ENCODE data around the gene PCMT1. TPM values are rescaled to one million over a fixed set of nuclear protein-coding genes. Genes with fewer than 3 reads are reported as not detected.

Gene PCMT1
- total RNA-seq, 1 donor from 2014 or later: 63.7 TPM

GRCh38 chr6:149725785-149726184 is 23.8 kb upstream of the PCMT1 start:
- Histone ChIP-seq H3K4me3 (no peak overlapping the region), H3K27ac (no peak overlapping the region), H3K27me3 (ENCODE audit: low read depth) (no peaks in the 10 kb centered on the region), H3K36me3 (peaks cover 58% of the 10 kb centered on the region), H3K4me1 (no peaks in the 10 kb centered on the region), H3K9me3 (no peaks in the 10 kb centered on the region)
- no peak for DNase-seq
- intact Hi-C loops (cut with DNase I): no loop called here
- TF ChIP-seq, protein P1, sequence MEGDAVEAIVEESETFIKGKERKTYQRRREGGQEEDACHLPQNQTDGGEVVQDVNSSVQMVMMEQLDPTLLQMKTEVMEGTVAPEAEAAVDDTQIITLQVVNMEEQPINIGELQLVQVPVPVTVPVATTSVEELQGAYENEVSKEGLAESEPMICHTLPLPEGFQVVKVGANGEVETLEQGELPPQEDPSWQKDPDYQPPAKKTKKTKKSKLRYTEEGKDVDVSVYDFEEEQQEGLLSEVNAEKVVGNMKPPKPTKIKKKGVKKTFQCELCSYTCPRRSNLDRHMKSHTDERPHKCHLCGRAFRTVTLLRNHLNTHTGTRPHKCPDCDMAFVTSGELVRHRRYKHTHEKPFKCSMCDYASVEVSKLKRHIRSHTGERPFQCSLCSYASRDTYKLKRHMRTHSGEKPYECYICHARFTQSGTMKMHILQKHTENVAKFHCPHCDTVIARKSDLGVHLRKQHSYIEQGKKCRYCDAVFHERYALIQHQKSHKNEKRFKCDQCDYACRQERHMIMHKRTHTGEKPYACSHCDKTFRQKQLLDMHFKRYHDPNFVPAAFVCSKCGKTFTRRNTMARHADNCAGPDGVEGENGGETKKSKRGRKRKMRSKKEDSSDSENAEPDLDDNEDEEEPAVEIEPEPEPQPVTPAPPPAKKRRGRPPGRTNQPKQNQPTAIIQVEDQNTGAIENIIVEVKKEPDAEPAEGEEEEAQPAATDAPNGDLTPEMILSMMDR (IDR thresholded peaks at IDR 0.05): no peak
- no peak for ATAC-seq

GRCh38 chr6:149727793-149728498 is 21.6 kb upstream of the PCMT1 start:
- intact Hi-C loops (cut with DNase I): no loop called here
- ATAC-seq: peak; percentile 28 to 69
- Histone ChIP-seq H3K4me1 (no peaks in the 10 kb centered on the region), H3K27me3 (ENCODE audit: low read depth) (no peaks in the 10 kb centered on the region), H3K27ac (peak overlapping the region; percentile 31), H3K9me3 (no peaks in the 10 kb centered on the region), H3K4me3 (no peak overlapping the region), H3K36me3 (peaks cover 80% of the 10 kb centered on the region)
- TF ChIP-seq, protein P1 (IDR thresholded peaks at IDR 0.05): no peak
- DNase-seq: no peak

GRCh38 chr6:149728499-149729234 is 20.9 kb upstream of the PCMT1 start:
- Histone ChIP-seq H3K9me3 (no peaks in the 10 kb centered on the region), H3K4me1 (no peaks in the 10 kb centered on the region), H3K36me3 (peaks cover 87% of the 10 kb centered on the region), H3K27ac (peak overlapping the region; percentile 31), H3K4me3 (no peak overlapping the region), H3K27me3 (ENCODE audit: low read depth) (no peaks in the 10 kb centered on the region)
- ATAC-seq: no peak
- no peak for DNase-seq
- intact Hi-C loops (cut with DNase I): no loop called here
- TF ChIP-seq, protein P1 (IDR thresholded peaks at IDR 0.05): no peak

DNA sequence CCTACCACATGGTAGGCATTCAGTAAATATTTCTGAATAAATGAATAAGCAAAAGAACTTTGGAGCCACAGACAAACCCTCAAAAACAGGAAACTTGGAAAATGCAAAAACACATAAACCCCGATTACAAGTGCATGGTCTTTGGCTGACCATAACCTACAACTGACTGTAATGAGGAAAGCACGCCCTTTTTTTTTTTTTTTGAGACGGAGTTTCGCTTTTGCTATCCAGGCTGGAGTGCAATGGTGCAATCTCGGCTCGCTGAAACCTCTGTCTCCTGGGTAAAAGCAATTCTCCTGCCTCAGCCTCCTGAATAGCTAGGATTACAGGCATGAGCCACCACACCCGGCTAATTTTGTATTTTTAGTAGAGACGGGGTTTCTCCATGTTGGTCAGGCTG is 19.7 kb upstream of the PCMT1 start:
- Histone ChIP-seq H3K27ac (no peak overlapping the region), H3K4me1 (no peaks in the 10 kb centered on the region), H3K4me3 (no peak overlapping the region), H3K27me3 (ENCODE audit: low read depth) (no peaks in the 10 kb centered on the region), H3K9me3 (no peaks in the 10 kb centered on the region), H3K36me3 (peaks cover 99% of the 10 kb centered on the region)
- DNase-seq (no peak), ATAC-seq (no peak)
- TF ChIP-seq, protein P1 (IDR thresholded peaks at IDR 0.05): no peak
- intact Hi-C loops (cut with DNase I): no loop called here

DNA sequence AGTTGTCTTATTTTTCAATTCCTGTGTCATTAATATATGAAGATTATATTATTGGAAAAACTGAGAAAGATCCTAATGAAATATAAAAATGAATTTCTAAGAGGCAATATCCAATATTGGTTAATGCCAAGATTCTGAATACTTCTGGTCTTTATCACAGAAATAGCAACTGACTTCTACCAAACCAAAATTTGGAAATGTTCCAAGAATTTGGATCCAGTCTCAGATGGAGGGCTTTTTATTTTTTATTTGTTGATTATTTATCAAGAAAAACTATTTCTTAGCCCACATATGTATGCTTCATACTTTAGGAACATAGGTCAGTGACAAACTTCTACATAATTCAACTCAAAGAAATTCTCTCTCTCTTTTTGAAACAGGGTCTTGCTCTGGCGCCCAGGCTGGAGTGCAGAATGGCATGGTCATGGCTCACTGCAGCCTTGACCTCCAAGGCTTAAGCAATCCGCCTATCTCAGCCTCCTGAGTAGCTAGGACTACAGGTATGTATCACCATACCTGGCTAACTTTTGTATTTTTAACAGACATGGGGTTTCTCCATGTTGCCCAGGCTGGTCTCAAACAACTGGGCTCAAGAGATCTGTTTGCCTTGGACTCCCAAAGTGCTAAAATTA is 16.3 kb upstream of the PCMT1 start:
- DNase-seq (no peak), ATAC-seq (no peak)
- peaks cover 100% of the 10 kb centered on the region for H3K36me3 ChIP-seq
- H3K27me3 ChIP-seq (ENCODE audit: low read depth): no peaks in the 10 kb centered on the region
- H3K4me1 ChIP-seq: no peaks in the 10 kb centered on the region
- intact Hi-C loops (cut with DNase I): no loop called here
- H3K9me3 ChIP-seq: no peaks in the 10 kb centered on the region
- TF ChIP-seq, protein P1 (IDR thresholded peaks at IDR 0.05): no peak
- H3K4me3 ChIP-seq: no peak overlapping the region
- no peak overlapping the region for H3K27ac ChIP-seq
